DMS 273 (cell line): ENCODE measurements around the gene GGT6.

ENCODE experiments used
- DNase-seq: peaks from one replicate; lab custom pipeline; 2025; ENCODE audit not compliant: unreplicated experiment; lab: John Stamatoyannopoulos, UW

The GGT6 gene

GRCh38 chr17:4508207-4508606 is 52.2 kb downstream of the GGT6 start:
- no peak for DNase-seq

DNA sequence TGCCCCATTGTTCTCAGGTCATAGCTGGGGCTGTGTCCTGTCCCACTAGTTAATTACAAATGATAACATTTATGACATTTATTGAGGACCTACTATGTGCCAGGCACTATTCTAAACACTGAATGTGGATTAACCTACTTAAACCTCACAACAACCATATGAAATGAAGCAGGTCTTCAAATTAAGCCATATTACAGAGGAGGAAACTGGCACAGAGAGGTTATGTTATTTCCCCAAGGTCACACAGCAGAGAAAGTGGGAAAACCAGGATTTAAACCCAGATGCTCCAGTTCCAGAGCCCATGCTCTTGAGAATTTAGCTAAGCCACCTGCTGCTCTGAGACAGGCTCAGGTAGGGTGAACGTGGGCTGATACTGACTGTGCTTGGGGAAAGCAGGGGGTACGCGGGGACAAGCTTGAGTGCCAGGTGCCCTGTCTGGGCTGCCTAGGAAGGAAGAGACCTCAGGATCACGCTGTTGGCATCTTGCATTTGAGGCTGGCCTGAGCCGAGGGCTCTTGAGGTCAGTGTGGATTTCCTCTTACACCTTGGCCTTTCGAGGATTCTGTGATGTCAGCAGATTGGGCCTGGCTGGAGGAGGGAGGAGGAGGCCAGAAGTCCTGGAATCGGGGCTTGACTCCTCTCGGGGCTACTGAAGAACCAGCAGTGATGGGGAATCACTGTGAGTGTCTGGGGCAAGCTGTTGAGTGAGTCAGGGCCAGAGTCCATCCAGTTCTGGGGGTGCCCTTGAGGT is 52.8 kb downstream of the GGT6 start:
- no peak for DNase-seq
